Adrenal gland (tissue), 12 donors: ENCODE data around the gene TMSB10. TPM values are rescaled to one million over a fixed set of nuclear protein-coding genes. Genes with fewer than 3 reads are reported as not detected.

Experiments
- DNase-seq, 7 donors: peaks; one replicate each; pipeline ENCODE4 v3.0.0-alpha.2; 2019 to 2020
- H3K27ac ChIP-seq, 5 donors: fragments of 200-600 bp; sonication (generic) in 4 of 5; 1 replicate in 3 of 5; 2 replicates in 2 of 5; pipeline versions ENCODE4 v1.5.1 to v1.8.0; 2016 to 2020; ENCODE audit warnings: mild to moderate bottlenecking in 1 of 5
- H3K27me3 ChIP-seq: fragments of 200-600 bp; 2 replicates; pipeline ENCODE4 v1.8.0; 2021
- H3K36me3 ChIP-seq, 2 donors: fragments of 200-600 bp; replicated peaks in 1 of 2; 1 replicate in 1 of 2; 2 replicates in 1 of 2; pipeline versions ENCODE4 v1.5.1 to v1.8.0; 2018 to 2022
- H3K4me1 ChIP-seq, 2 donors: fragments of 200-600 bp; replicated peaks in 1 of 2; 1 replicate in 1 of 2; 2 replicates in 1 of 2; pipeline versions ENCODE4 v1.5.1 to v1.8.0; 2018 to 2021
- H3K4me3 ChIP-seq, 4 donors: fragments of 200-600 bp; sonication (generic) in 3 of 4; one replicate each; pipeline ENCODE4 v1.5.1; 2016 to 2018
- H3K9me3 ChIP-seq, 3 donors: fragments of 200-600 bp; sonication (generic) in 1 of 3; replicated peaks in 1 of 3; 1 replicate in 2 of 3; 2 replicates in 1 of 3; pipeline versions ENCODE4 v1.5.1 to v1.8.0; 2016 to 2021
- POLR2A ChIP-seq, 2 donors: fragments of 450-650 bp; IDR thresholded peaks; one replicate each; pipeline ENCODE4 v1.6.1; 2017; ENCODE audit warnings: antibody characterized with exemption in 2 of 2, mild to moderate bottlenecking in 2 of 2, moderate library complexity in 1 of 2
- WGBS, 4 donors: extraction: QIAGEN DNeasy Blood & Tissue Kit in 2 of 4; methylation state at CpG; one replicate each; pipeline versions ENCODE4 v1.1.5 to v1.1.7; 2013 to 2017; 5-methylcytosine and 5-hydroxymethylcytosine counted together
- intact Hi-C, 2 donors: fragments of 100-400 bp; cut with DNase I; formaldehyde crosslinking; loops; one replicate each; pipeline versions ENCODE4 v1.14.1 to v1.15.0; 2022 to 2023
- polyA plus RNA-seq, 3 donors: library from polyadenylated mRNA; stranded (reverse); fragments of 200-250 nt in 2 of 3; fragments of 350-450 nt in 1 of 3; fragmentation: Illumina TruSeq in 1 of 3; extraction: RNeasy Lipid Tissue Mini Kit (QIAGEN cat#74804) in 1 of 3; gene quantifications; one replicate each; pipeline ENCODE4 v1.2.3, GENCODE V29; 2013 to 2014
- total RNA-seq, 9 donors: library from RNA; depleted of rRNA in 4 of 9; stranded (reverse); fragments of >200 nt in 4 of 9; fragments of 120-200 nt in 1 of 9; fragmentation: NEBNext Ultra II Directional in 1 of 9; extraction: Animal tissue kit (Norgen Biotek cat#: 25700) in 1 of 9; gene quantifications; one replicate each; pipeline versions ENCODE4 v1.1.0 to v1.2.4, GENCODE V29; 2013 to 2023
- TF ChIP-seq, protein P1 (sequence below), 6 experiments: fragments of 450-650 bp in 4 of 6; fragments of 200-600 bp in 2 of 6; sonication (generic) in 1 of 6; IDR thresholded peaks; 1 replicate in 5 of 6; 2 replicates in 1 of 6; pipeline versions ENCODE4 v1.5.1 to v1.8.0; 2016 to 2021; ENCODE audit warnings: antibody characterized with exemption in 6 of 6, mild to moderate bottlenecking in 2 of 6, moderate library complexity in 1 of 6
- donor health status: healthy with polysubstance abuse.
- donor health status: Bipolar disorder and iron deficiency.
- donor health status: DM: yes; HTN: yes; CAD: no.
- donor health status: DM: no; HTN: no; CAD: no.
- donor health status: DM: no; HTN: no; CAD: no.
- donor health status: DM: yes; HTN: yes; CAD: no.

TMSB10 gene
- total and polyA plus RNA-seq, 12 donors, result 473 to 2,004 (median 1,367) TPM

DNA sequence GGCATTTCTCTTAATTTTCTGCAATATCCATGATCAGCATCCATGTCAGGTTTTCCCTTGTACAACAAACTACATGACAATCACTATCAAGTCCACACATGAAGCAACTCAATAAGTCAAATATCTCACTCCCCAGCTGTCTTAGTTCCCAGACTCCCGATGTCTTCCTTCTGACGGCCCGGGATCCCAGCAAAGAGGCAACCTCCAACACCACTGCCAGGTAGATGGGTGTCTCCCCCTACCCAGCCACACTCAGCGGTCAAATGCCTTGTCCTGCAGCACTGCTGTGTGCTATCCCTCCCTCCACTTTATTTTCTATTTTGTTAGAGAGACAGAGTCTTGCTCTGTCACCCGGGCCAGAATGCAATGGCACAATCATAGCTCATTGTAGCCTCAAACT lies 47.9 kb upstream of the TMSB10 start:
- intact Hi-C loops, result no loop called here
- Histone ChIP-seq H3K9me3 (no peaks in the 10 kb centered on the region), H3K27ac (no peak overlapping the region), H3K4me1 (no peaks in the 10 kb centered on the region), H3K4me3 (no peak overlapping the region), H3K36me3 (no peaks in the 10 kb centered on the region), H3K27me3 (no peaks in the 10 kb centered on the region)
- 88 to 95% (median 90%) methylated on average over 5 of the region's 5 CpGs for WGBS, 4 donors
- no peak for TF ChIP-seq POLR2A (IDR thresholded peaks at IDR 0.05)
- TF ChIP-seq, protein P1, sequence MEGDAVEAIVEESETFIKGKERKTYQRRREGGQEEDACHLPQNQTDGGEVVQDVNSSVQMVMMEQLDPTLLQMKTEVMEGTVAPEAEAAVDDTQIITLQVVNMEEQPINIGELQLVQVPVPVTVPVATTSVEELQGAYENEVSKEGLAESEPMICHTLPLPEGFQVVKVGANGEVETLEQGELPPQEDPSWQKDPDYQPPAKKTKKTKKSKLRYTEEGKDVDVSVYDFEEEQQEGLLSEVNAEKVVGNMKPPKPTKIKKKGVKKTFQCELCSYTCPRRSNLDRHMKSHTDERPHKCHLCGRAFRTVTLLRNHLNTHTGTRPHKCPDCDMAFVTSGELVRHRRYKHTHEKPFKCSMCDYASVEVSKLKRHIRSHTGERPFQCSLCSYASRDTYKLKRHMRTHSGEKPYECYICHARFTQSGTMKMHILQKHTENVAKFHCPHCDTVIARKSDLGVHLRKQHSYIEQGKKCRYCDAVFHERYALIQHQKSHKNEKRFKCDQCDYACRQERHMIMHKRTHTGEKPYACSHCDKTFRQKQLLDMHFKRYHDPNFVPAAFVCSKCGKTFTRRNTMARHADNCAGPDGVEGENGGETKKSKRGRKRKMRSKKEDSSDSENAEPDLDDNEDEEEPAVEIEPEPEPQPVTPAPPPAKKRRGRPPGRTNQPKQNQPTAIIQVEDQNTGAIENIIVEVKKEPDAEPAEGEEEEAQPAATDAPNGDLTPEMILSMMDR (IDR thresholded peaks at IDR 0.05), result no peak
- DNase-seq, result peak in 1 of 7 donors; percentile 17

DNA sequence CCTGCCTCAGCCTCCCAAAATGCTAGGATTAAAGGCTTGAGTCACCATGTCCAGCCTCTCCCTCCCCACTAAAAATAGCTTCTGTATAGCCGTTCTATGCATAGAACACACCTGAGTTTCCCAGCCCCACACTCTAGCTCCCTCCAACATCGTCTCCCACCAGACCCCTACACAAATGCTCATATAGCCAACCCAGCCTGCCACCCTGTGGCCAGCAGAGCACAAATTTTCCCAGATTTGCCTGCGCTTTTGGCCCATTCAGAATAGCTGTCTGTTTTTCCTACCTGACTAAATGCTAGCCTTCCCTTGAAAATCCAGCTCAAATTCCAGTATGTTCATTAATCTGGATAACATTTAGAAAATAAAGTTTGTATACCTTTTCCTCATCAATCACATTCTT lies 47.3 kb upstream of the TMSB10 start:
- no peak for TF ChIP-seq POLR2A (IDR thresholded peaks at IDR 0.05)
- TF ChIP-seq, protein P1 (IDR thresholded peaks at IDR 0.05), result no peak
- Histone ChIP-seq H3K27ac (no peak overlapping the region), H3K4me3 (no peak overlapping the region), H3K9me3 (no peaks in the 10 kb centered on the region), H3K36me3 (no peaks in the 10 kb centered on the region), H3K4me1 (no peaks in the 10 kb centered on the region), H3K27me3 (no peaks in the 10 kb centered on the region)
- DNase-seq, result peak in 1 of 7 donors; percentile 28
- WGBS, 4 donors, result 65 to 69% (median 68%) methylated on average over 3 of the region's 3 CpGs
- intact Hi-C loops, result no loop called here

DNA sequence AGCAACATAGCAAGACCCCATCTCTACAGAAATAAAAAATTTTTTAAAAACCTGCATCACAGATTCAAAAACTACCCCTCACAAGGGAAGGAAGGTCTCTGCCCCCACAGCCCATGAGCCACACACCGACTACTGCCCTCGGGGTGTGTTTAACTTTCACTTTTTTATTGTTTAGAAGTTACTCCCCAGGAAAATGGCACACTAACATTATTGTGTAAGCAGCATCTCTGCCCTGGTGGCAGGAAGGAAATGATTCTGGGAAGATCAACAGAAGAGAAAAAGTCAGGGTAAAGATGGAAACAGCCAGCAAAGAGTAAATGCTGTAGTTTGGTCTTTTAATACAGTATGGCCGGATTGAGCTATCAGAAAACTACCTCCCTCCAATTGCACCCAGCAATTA lies 46.5 kb upstream of the TMSB10 start:
- Histone ChIP-seq H3K4me1 (no peaks in the 10 kb centered on the region), H3K4me3 (no peak overlapping the region), H3K9me3 (no peaks in the 10 kb centered on the region), H3K27ac (no peak overlapping the region), H3K27me3 (no peaks in the 10 kb centered on the region), H3K36me3 (no peaks in the 10 kb centered on the region)
- DNase-seq, result no peak
- intact Hi-C loops, result no loop called here
- 64 to 79% (median 67%) methylated on average over 3 of the region's 3 CpGs for WGBS, 4 donors
- TF ChIP-seq, protein P1 (IDR thresholded peaks at IDR 0.05), result no peak
- no peak for TF ChIP-seq POLR2A (IDR thresholded peaks at IDR 0.05)

DNA sequence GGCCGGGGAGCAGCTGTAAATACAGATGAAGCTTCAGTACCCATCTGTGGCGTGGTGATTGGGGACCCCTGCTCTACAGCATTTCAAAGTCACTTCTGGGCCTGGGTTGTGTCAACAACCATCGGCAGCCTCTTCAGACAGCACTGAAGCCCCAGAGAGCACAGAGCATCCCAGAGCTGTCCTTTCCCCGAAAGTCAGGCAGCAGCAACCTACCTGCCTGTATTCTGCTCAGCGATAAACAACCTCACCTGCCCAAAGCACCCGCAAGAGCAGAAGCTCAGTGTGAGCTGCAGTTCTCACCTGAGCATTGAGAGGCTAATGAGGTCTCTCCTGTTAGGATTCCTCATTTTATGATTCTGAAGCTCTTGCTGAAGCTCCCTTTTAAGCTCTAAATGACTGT lies 43.9 kb upstream of the TMSB10 start:
- Histone ChIP-seq H3K36me3 (no peaks in the 10 kb centered on the region), H3K27ac (no peak overlapping the region), H3K4me3 (no peak overlapping the region), H3K9me3 (no peaks in the 10 kb centered on the region), H3K27me3 (no peaks in the 10 kb centered on the region), H3K4me1 (no peaks in the 10 kb centered on the region)
- WGBS, 4 donors, result 66 to 74% (median 71%) methylated on average over 5 to 6 of the region's 6 CpGs
- intact Hi-C loops, result no loop called here
- no peak for TF ChIP-seq POLR2A (IDR thresholded peaks at IDR 0.05)
- TF ChIP-seq, protein P1 (IDR thresholded peaks at IDR 0.05), result no peak
- DNase-seq, result no peak
